GF-D8 (cell line): ENCODE measurements around the gene RNF115.
"Not testable (repeated sequence)": the region's sequence is repeated elsewhere in the genome, so short reads cannot be mapped to it uniquely, and the experiment has no call there.

Experiments
- DNase-seq: peaks from one replicate; lab custom pipeline; 2025; lab: John Stamatoyannopoulos, UW

The RNF115 gene

GRCh38 chr1:145777357-145778145 lies 46.3 kb downstream of the RNF115 start:
- no peak for DNase-seq

GRCh38 chr1:145773423-145773822 lies 50.5 kb downstream of the RNF115 start:
- no peak for DNase-seq

- DNase-seq = no peak
These were observed 52.8 kb downstream of the RNF115 start for GRCh38 chr1:145771056-145771455.

- not testable (repeated sequence) for DNase-seq
These were observed 55.9 kb downstream of the RNF115 start for GRCh38 chr1:145768004-145768403.

GRCh38 chr1:145766926-145767325 lies 57.0 kb downstream of the RNF115 start:
- not testable (repeated sequence) for DNase-seq

GRCh38 chr1:145765585-145766360 lies 58.1 kb downstream of the RNF115 start:
- DNase-seq = not testable (repeated sequence)

GRCh38 chr1:145765127-145765526 lies 58.8 kb downstream of the RNF115 start:
- not testable (repeated sequence) for DNase-seq

GRCh38 chr1:145764231-145764940 lies 59.5 kb downstream of the RNF115 start:
- not testable (repeated sequence) for DNase-seq

GRCh38 chr1:145762001-145762400 lies 61.9 kb downstream of the RNF115 start:
- DNase-seq = not testable (repeated sequence)

GRCh38 chr1:145761498-145761897 lies 62.4 kb downstream of the RNF115 start:
- not testable (repeated sequence) for DNase-seq

GRCh38 chr1:145760395-145760949 lies 63.4 kb downstream of the RNF115 start:
- DNase-seq = not testable (repeated sequence)

- DNase-seq = no peak
These were observed 64.2 kb downstream of the RNF115 start for GRCh38 chr1:145759721-145760120.

- DNase-seq = no peak
These were observed 65.3 kb downstream of the RNF115 start for GRCh38 chr1:145758575-145758974.

GRCh38 chr1:145758116-145758515 lies 65.8 kb downstream of the RNF115 start:
- no peak for DNase-seq

GRCh38 chr1:145757420-145757819 lies 66.5 kb downstream of the RNF115 start:
- no peak for DNase-seq

GRCh38 chr1:145751491-145752037 lies 72.3 kb downstream of the RNF115 start:
- no peak for DNase-seq

GRCh38 chr1:145750426-145750825 lies 73.5 kb downstream of the RNF115 start:
- no peak for DNase-seq

- DNase-seq = peak; percentile 16
These were observed 76.3 kb downstream of the RNF115 start for GRCh38 chr1:145747398-145748247.

- DNase-seq = no peak
These were observed 83.6 kb downstream of the RNF115 start for GRCh38 chr1:145740269-145740668.

GRCh38 chr1:145736191-145736590 lies 87.7 kb downstream of the RNF115 start:
- DNase-seq = no peak

GRCh38 chr1:145730900-145731299 lies 93.0 kb downstream of the RNF115 start:
- no peak for DNase-seq
